Skeletal muscle tissue (tissue), 4 donors: ENCODE measurements around the gene PDK2. TPM values are rescaled to one million over a fixed set of nuclear protein-coding genes. Genes with fewer than 3 reads are reported as not detected.

Experiments
- H3K27ac ChIP-seq: one replicate; pipeline ENCODE4 v1.7.0; 2013; ENCODE audit warnings: mild to moderate bottlenecking, low read depth, low read length, inconsistent platforms
- H3K27me3 ChIP-seq, 3 donors: one replicate each; pipeline ENCODE4 v1.7.0; 2013; ENCODE audit warnings: low read length in 3 of 3; ENCODE audit not compliant: control insufficient read depth in 3 of 3, insufficient read depth in 3 of 3
- H3K36me3 ChIP-seq, 3 donors: one replicate each; pipeline ENCODE4 v1.7.0; 2013; ENCODE audit warnings: low read length in 3 of 3; ENCODE audit not compliant: control insufficient read depth in 3 of 3, insufficient read depth in 3 of 3
- H3K4me1 ChIP-seq, 3 donors: one replicate each; pipeline ENCODE4 v1.7.0; 2013; ENCODE audit warnings: low read length in 3 of 3, mild to moderate bottlenecking in 3 of 3; ENCODE audit not compliant: control insufficient read depth in 3 of 3, insufficient read depth in 3 of 3
- H3K4me3 ChIP-seq, 3 donors: one replicate each; pipeline ENCODE4 v1.7.0; 2013; ENCODE audit warnings: low read length in 3 of 3
- H3K9ac ChIP-seq, 3 donors: one replicate each; pipeline ENCODE4 v1.7.0; 2013; ENCODE audit warnings: low read length in 3 of 3, mild to moderate bottlenecking in 3 of 3, moderate library complexity in 2 of 3, low read depth in 1 of 3
- H3K9me3 ChIP-seq, 3 donors: one replicate each; pipeline ENCODE4 v1.7.0; 2013; ENCODE audit warnings: low read length in 3 of 3; ENCODE audit not compliant: control insufficient read depth in 3 of 3
- total RNA-seq: library from RNA; depleted of rRNA; stranded (reverse); fragments of >200 nt; gene quantifications from one replicate; pipeline ENCODE4 v1.2.3, GENCODE V29; 2014
- donor health status: Osteomylitis.

Gene PDK2
- total RNA-seq, 1 donor from 2014 or later = 18.8 TPM

DNA sequence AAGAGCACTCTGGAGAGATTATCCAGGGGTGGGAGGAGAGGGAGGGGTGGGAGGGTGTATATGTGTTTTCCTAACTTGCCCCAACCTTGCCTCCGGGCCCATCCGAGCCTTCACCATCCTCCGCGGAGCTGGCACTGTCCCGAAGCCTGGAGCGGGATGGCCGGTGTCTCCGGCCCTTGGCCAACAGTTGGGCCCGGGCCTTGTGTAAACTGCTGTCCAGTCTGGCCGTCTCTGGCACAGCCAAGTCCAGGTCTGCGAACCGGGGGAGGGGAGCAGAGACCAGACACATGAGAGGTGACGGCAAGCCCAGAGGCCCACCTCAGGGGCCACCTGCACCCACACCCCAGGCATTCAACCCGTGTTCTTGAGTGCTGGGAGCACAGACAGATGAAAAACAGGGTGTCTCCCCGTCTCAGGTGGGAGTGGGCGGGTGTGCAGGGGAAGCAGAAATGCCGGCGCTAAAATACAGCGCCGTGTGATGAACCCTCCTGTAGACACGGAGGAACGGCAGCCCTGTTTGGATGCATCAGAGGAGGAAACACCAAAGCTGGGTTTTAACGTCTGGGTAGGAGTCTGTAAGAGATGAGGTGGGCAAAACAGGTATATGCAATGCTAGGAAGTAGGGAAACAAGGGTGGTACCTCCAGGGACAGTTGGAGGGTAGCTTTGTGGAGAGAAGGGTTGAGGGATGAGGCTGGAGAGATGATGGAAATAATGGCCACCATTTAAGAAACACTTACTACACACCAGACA is 23.1 kb downstream of the PDK2 start:
- no peaks in the 10 kb centered on the region for H3K27me3 ChIP-seq

DNA sequence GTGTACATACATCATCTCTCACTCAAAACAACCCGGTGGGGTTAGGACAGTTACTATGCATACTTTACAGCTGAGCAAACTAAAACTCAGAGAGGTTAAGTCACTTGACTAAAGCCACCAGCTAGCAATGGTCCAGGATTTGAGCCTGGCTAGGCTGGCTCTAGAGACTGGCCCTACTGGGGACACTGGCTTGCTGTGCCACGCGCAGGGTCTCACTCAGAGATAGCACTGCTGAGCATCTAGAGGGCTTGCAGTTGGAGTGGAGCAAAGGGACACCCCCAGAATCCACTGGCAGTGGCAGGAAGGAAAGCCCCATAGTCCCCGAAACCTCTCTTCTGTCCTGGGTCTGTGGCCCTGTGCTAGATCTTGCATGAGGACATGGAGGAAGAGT is 23.7 kb downstream of the PDK2 start:
- H3K4me3 ChIP-seq = no peak overlapping the region
- no peak overlapping the region for H3K27ac ChIP-seq
- H3K27me3 ChIP-seq = no peaks in the 10 kb centered on the region

More for the DNA sequence above, 23.1 kb downstream of the PDK2 start:
- Histone ChIP-seq H3K9me3 (no peaks in the 10 kb centered on the region), H3K9ac (peak overlapping the region in 1 of 3 donors; percentile 70), H3K4me1 (peaks cover 13 to 33% (median 30%) of the 10 kb centered on the region in 3 donors), H3K27ac (no peak overlapping the region), H3K4me3 (no peak overlapping the region), H3K36me3 (no peaks in the 10 kb centered on the region)

DNA sequence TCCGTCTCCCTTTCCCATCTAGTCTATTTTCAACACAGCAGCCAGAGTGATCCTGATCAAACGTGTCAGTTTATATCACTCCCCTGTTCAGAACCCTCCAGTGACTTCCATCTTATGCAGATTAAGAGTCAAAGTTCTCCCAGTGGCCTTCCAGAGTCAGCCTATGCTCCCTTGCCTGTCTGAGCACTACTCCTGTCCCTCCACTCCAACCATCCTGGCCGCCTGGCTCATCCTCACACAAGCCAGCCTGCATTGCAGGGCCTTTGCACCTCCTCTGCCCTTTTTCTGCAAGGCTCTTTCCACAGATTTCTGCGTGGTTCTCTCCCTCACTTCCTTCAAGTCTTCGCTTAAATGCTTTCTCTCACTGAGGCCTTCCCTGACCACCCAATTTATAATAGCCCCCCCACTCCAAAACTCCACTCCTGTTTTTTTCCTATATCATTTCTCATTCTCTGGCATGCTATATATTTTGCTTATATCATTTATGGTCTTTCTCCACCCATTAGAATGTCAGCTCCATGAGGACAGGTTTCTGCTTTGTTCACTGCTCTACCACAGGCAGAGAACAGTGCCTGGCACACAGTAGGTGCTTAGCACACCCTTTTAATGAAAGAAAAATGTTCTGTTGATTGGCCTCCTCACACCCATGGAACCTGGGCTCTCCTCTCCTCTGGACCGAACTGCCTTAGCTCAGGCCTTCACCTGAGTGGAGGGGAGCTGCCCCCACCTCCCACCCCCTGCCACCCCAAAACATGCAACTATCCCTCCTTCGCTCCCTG is 25.5 kb downstream of the PDK2 start:
- Histone ChIP-seq H3K4me3 (no peak overlapping the region), H3K9ac (no peak overlapping the region), H3K9me3 (no peaks in the 10 kb centered on the region), H3K27me3 (no peaks in the 10 kb centered on the region), H3K36me3 (no peaks in the 10 kb centered on the region), H3K4me1 (peaks cover 15 to 21% (median 19%) of the 10 kb centered on the region in 3 donors), H3K27ac (no peak overlapping the region)

More for the DNA sequence above, 23.7 kb downstream of the PDK2 start:
- H3K9me3 ChIP-seq = no peaks in the 10 kb centered on the region
- H3K36me3 ChIP-seq = no peaks in the 10 kb centered on the region
- H3K4me1 ChIP-seq = peaks cover 12 to 28% (median 28%) of the 10 kb centered on the region in 3 donors
- no peak overlapping the region for H3K9ac ChIP-seq

DNA sequence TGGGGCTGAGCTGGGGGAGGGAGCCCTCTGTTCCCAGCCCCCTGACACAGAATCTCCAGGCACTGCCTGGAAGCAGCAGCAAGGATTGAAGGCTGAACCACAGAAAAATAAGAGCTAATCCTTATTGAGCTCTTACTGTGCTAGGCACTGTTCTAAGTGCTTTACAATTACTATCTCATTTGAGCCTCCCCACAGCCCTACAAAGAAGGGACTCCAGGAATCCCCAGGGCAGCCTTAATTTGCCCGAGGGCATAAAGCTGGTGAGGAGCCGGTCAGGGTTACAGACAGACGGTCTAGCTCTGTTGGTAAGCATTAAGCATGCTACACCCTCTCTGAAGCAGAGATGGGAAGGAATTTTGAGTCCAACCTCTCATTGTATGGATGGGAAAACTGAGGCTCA is 27.8 kb downstream of the PDK2 start:
- Histone ChIP-seq H3K9ac (no peak overlapping the region), H3K27me3 (no peaks in the 10 kb centered on the region), H3K36me3 (no peaks in the 10 kb centered on the region), H3K27ac (no peak overlapping the region), H3K4me3 (no peak overlapping the region), H3K9me3 (no peaks in the 10 kb centered on the region), H3K4me1 (peaks cover 2 to 8% (median 8%) of the 10 kb centered on the region in 3 donors)

DNA sequence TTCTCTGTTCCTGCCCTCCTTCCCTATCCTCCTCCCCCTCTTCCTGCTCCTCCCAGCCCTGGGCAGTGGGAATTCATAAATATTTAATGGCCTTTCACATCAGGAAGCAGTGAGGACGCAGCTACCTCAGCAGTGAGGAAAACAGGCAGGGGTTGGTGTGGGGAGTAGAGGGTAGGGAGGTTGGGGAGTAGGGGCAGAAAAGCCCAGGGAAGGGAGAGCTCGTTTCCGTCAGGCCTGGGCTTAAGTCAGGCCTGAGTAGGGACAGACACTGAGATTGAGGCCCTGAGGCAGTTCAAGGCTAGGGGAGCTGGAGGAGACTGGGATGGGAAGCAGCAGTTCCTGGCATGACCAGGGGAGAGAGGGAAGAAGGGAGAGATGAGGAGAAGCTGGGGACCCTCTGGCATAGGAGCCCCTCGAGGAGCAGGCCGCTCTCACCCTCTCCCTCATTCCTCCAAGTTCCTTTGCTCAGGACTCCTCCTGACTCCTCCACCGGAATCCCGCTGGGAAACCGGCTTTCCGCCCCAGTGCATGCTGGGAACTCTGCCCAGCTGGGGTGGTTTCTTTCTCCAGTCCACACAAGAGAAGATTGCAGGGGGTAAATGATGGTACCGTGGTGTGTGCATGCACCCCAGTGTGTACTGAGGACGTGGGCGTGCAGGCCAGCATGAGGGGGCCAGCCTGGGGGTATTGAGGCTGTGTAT is 28.6 kb downstream of the PDK2 start:
- Histone ChIP-seq H3K4me1 (peaks cover 5 to 12% (median 10%) of the 10 kb centered on the region in 3 donors), H3K36me3 (no peaks in the 10 kb centered on the region), H3K4me3 (peak overlapping the region in 1 of 3 donors; percentile 35), H3K9me3 (no peaks in the 10 kb centered on the region), H3K27me3 (no peaks in the 10 kb centered on the region), H3K9ac (peak overlapping the region in 2 of 3 donors; percentile 50 to 51), H3K27ac (no peak overlapping the region)

DNA sequence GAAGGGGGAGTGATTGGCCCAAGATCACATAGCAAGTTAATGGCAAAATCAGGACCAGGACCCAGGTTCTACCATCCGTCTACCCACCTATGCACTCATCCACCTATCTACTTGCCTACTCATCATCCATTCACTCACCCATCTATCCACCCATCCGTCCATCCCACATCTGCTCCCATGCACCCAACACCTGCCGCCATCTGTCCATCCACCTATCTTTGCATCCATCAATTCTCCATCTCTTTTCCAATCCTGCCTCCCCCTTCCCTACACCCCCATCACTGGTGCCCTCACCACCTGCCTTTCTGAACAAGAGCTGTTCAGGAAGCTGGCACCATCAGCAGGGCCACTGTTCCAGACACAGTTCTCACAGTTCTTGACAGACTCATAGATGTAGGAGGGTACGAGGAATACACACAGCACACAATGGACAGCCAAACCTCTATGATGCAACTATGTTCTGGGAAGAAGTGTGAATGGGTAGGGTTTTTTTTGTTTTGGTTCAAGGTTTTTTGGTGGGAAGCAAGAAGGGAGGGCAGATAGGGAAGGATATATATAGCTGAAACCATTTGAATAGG is 30.4 kb downstream of the PDK2 start:
- no peaks in the 10 kb centered on the region for H3K27me3 ChIP-seq
- H3K9ac ChIP-seq = no peak overlapping the region
- no peak overlapping the region for H3K27ac ChIP-seq
- H3K4me1 ChIP-seq = peaks cover 10 to 18% (median 15%) of the 10 kb centered on the region in 3 donors
- H3K4me3 ChIP-seq = no peak overlapping the region
- H3K9me3 ChIP-seq = no peaks in the 10 kb centered on the region
- no peaks in the 10 kb centered on the region for H3K36me3 ChIP-seq

DNA sequence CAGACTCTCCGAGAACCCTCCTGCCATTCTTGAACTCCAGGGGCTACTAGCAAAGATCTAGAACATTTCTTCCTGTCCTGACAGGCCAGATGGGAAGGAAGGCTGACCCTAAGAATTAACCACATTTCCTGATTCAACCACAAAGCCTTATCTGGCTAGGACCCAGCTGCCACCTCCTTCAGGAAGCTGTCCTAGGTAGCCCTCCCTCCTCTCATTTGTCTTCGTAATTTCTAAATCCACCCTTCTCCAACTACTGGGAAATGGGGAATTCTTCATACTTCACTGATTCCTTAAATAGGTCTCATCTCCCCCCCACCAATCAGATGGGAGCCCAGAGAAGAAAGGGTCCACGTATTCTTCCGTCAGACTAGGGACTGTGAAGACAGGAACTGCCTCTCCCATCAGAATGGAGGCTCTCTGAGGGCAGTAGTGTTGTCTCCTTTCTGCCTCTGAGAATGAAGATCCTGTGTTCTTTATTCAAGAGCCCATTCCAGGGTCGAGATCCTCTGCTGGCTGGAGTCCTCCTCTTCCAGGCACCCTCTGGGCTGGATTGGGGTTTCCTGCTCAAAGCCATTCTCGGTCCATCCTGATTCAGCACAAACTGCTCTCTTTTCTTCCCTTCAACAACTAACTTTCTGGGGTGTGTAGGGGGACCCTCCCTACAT is 32.7 kb downstream of the PDK2 start:
- Histone ChIP-seq H3K4me3 (no peak overlapping the region), H3K9me3 (no peaks in the 10 kb centered on the region), H3K36me3 (no peaks in the 10 kb centered on the region), H3K27me3 (no peaks in the 10 kb centered on the region), H3K27ac (no peak overlapping the region), H3K9ac (no peak overlapping the region), H3K4me1 (peaks cover 30 to 39% (median 31%) of the 10 kb centered on the region in 3 donors)

DNA sequence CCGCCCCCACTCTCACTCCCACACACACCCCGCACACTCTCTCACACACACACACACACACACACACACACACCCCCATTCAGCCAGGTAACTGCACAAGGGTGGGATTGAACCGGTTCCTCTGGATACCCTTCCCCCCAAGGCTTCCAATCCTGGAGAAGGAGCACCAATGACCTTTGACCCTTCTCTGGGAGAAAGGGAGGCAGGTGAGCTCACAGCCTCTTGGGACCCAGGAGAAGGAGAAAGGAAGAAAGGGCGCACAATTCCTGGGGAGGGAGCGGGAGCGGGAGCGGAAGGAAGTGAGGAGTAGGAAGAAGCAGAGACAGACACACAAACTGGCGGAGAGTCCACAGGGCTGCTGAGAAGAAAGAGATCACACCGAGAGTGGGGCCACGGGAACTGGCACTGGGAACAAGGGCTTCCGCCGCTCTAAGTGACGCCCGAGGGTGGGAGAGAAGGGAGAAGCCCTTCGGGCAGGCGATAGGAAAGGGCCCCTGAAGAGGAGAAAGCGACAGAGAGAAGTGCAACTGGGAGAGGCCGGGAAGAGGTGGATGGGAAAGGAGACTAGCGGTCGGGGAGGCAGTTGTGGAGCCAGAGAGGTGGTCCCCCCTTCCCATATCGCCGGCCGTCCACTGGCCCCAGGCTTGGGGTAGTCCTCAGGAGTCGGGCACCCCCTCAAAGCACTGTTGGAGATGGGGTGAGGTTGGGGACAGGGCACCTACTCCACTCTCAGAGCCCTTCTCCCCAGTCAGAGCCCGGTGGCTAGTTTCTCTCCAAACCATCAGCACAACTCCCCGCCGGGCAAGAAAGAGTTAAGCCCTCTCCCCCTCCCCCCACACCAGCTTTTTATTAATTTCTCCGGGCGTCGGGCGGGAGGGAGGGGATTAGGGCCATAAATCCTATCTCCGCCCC is 33.5 kb downstream of the PDK2 start:
- Histone ChIP-seq H3K36me3 (no peaks in the 10 kb centered on the region), H3K9me3 (no peaks in the 10 kb centered on the region), H3K27ac (no peak overlapping the region), H3K27me3 (no peaks in the 10 kb centered on the region), H3K9ac (peak overlapping the region in 2 of 3 donors; percentile 53 to 57), H3K4me3 (peak overlapping the region; percentile 17 to 54 (median 41)), H3K4me1 (peaks cover 35 to 45% (median 40%) of the 10 kb centered on the region in 3 donors)
